D721Med (cell line): ENCODE measurements around the gene HNRNPA3.
A peak's percentile ranks its signal among the peaks of the same experiment; 100 is the strongest.
"Not testable (repeated sequence)": the region's sequence is repeated elsewhere in the genome, so short reads cannot be mapped to it uniquely, and the experiment has no call there.

ENCODE experiments used
- DNase-seq: peaks from one replicate; pipeline ENCODE4 v3.0.0; 2011; ENCODE audit warnings: low spot score; ENCODE audit not compliant: insufficient read length
- FAIRE-seq: peaks from 2 replicates; lab custom pipeline; 2011; peaks lifted over from hg19 to GRCh38; lab: Jason Lieb, UNC
- TF ChIP-seq, protein P1 (sequence below): IDR thresholded peaks from 2 replicates; pipeline ENCODE4 v1.5.1; 2012; ENCODE audit warnings: mild to moderate bottlenecking, control low read depth; ENCODE audit not compliant: insufficient read depth; ENCODE audit errors: missing control alignments

The HNRNPA3 gene

DNA sequence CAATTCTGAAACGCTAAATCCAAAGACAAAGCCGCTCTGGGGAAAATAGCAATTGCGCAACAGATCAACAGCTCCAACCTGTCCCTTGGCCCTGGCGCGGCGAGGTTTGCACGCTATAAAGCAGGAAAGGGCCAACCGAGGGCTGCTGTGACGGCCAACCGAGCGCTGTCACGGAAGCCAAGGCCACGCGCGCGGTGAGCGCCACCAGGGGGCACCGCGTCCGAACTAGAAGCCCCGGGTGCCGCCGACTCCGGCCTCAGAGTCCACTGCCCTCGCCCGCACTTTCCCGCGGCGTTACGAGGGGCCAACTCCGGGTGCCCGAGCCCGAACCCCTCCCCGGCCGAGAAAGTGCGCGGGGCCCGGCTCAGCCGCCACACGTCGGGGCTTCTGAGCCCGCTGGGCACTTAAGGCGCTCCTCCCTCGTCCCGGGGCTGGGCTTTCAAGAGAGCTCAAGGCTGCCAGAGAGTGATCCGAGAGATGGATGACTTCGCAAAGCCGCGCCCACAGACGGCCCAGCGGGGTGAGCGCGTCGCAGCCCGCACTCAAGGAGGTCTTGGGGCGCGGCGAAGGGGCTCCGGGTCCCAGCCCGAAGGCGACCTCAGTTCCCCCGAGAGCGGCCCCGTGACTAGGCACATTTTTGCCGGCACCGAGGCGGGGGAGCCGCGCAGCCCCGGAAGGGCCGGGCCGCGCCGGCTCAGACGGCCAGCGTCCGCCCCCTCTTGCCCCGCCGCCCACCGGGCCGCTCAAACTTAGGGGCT, 51.0 kb downstream of the HNRNPA3 start:
- FAIRE-seq (no peak), DNase-seq (peak; percentile 46)
- TF ChIP-seq, protein P1, sequence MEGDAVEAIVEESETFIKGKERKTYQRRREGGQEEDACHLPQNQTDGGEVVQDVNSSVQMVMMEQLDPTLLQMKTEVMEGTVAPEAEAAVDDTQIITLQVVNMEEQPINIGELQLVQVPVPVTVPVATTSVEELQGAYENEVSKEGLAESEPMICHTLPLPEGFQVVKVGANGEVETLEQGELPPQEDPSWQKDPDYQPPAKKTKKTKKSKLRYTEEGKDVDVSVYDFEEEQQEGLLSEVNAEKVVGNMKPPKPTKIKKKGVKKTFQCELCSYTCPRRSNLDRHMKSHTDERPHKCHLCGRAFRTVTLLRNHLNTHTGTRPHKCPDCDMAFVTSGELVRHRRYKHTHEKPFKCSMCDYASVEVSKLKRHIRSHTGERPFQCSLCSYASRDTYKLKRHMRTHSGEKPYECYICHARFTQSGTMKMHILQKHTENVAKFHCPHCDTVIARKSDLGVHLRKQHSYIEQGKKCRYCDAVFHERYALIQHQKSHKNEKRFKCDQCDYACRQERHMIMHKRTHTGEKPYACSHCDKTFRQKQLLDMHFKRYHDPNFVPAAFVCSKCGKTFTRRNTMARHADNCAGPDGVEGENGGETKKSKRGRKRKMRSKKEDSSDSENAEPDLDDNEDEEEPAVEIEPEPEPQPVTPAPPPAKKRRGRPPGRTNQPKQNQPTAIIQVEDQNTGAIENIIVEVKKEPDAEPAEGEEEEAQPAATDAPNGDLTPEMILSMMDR = peak; percentile 74

DNA sequence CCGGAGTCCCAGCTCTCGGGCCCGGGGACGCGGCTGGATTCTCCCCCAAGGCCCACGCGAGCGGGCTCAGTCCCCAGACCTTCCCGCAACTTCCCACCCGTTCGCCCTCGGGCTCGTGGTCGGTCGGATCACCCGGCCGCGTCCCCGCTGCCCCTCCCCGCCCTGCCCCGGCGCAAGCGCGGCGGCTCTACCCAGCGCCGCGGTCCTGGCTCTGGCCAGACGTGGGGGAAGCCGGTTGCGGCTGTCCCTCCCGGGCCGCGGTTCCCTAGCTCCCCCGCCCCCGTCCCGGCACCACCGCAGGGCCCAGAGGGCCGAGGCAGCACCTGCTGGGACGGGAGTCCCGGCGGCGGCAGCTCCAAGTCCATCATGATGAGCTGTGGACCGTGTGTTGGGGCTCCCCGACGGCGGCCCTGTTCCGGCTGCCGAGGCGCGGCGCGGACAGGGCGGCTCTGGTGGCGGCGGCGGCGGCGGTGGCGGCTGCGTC, 51.7 kb downstream of the HNRNPA3 start:
- TF ChIP-seq, protein P1 = no peak
- no peak for FAIRE-seq
- no peak for DNase-seq

DNA sequence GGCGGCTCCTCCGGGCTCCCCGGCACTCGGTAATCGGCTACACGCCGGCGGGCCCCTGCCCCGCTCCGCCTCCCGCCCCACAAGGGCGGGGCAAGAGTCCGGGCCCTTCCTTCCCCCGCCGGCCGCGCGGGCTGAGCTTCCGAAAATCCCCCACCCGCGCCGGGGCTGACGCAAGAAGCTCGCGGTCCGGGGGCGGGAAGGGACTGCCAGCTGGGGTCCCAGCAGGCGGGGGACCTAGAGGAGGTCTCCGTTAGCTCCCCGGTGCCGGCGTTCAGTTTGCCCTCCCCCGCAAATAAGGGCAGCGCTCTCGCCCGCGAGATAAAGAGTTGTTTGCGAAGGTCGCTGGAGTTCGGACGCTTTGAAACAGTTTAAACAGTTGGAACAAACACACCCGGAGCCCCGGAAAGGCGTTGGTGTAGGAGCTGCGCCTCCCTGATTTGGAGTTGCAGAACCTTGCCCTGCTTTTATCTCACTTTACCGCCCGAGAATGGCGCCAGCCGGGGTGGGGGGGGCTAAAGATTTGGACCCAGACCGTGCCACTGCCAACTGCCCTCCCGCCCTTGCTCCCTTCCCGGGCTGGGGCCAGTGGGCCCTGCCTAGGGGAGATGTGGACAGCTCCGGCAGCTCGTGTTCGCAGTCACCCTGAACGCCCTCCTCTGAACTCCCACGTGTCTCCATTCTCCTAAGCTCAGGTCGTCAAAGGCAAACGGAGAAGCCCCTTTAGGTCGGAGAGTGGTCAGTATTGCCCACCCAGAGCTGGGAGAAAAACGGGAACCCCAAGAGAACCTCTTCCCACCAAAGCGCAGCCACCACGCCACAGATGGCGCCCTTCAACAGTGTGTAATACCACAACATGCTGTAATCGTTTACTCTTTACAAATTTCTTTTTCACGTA, 52.3 kb downstream of the HNRNPA3 start, which contains the start of gene NFE2L2:
TSS of gene NFE2L2 (minus strand) at position 35 of the 895 bp plus-strand sequence. CDS start 151 bp downstream, outside the sequence.
- FAIRE-seq (no peak), DNase-seq (peak; percentile 61)
- TF ChIP-seq, protein P1 = peak; percentile 51

DNA sequence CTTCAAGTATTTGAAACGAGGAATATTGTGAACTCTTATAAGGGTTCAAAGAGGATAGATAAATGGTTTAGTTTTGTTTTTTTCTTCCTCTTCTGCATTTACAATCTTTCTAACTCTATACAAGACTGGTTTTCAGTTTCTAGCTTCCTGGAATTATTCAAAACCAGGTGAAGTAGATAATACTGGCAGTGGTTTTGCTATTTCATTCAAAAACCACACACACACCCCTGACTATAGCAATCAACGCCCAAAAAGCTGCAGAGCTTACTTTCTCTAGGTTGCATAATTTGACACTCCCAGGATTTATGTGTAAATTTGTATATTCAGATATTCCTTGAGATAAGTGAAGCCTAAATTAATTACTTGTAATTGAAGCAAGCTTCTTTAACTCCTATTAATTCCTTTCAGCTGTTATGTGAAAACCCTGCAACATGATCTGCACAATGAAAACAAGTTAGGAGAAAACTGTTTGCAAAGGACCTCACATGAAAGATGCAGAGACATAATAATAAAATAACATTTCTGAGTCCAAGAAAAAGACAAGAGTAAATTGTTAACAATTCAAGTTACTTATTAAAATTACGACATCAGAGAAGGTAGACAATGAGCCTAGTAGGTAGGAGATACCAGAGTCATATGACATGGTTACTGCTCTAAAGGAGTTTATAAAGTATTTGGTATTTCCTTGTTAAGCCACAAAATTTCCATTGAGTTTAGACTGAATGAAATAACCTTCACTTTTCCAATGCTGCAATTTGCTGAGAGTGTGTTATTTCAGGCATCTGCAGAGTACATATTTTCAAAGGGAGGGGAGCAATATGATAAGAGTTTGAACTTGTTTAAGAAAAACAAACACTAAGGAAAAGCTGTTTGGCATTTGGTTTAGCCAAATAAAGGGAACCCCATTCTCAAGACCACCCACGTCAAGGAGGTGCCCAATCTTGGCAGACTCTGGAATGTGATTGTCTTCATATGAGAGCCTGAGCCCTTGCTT, 53.5 kb downstream of the HNRNPA3 start:
- TF ChIP-seq, protein P1 = no peak
- FAIRE-seq = no peak

DNA sequence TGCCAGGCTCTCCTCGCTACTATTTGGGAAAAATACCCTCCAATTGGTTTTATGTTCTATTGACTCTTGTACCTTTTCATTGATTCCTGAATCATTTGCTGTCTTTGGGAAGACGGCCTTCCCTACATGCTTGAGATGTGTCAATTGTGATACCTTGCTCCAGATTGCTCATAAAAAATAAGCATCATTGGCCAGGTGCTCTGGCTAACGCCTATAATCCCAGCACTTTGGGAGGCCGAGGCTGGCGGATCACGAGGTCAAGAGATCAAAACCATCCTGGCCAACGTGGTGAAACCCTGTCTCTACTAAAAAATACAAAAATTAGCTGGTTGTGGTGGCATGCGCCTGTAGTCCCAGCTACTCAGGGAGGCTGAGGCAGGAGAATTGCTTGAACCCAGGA, 54.4 kb downstream of the HNRNPA3 start:
- DNase-seq, FAIRE-seq: not testable (repeated sequence)

More for the DNA sequence above, 53.5 kb downstream of the HNRNPA3 start:
- no peak for DNase-seq

DNA sequence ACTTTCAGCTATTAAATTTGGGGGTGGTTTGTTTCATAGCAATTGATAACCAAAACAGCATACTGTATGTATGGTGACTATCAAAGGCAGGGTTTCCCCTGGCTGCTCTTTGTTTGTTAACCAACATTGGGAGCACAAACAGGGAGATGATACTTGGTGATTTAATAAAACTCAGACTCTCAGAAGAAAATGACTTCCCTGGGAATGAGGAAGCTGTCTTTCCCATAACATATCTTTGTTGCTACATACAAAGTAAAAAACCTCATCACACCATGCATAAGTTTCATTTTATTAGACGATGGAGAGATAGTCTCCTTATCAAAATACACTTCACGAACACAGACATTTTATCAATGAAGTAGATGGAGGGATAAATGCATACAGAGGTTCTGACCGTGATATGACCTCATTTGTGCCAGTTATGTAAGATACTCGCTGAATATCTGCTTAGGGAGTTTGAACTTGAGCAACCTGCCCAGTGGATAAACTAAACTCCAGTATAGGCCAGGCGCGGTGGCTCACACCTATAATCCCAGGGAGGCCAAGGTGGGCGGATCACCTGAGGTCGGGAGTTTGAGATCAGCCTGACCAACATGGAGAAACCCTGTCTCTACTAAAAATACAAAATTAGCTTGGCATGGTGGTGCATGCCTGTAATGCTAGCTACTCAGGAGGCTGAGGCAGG, 55.7 kb downstream of the HNRNPA3 start:
- TF ChIP-seq, protein P1 = no peak
- DNase-seq = no peak
- no peak for FAIRE-seq
